B cell (primary cell): ENCODE results near the gene PRDM11. TPM values are rescaled to one million over a fixed set of nuclear protein-coding genes. Genes with fewer than 3 reads are reported as not detected.

ENCODE experiments used
- ATAC-seq: fragments of 200-7000 bp; cut with Tn5 transposase; one replicate; pipeline ENCODE4 v1.10.0; 2021; ENCODE audit warnings: low read depth, mild to moderate bottlenecking, moderate number of reproducible peaks, moderate library complexity
- CTCF ChIA-PET: fragments of 350-600 bp; sonication (Branson Sonifier 250); formaldehyde crosslinking; loops from one replicate; lab custom pipeline; 2021; ENCODE audit warnings: antibody characterized with exemption, inconsistent platforms; lab: Charles Lee
- POLR2A ChIA-PET: fragments of 350-600 bp; sonication (Branson Sonifier 250); formaldehyde crosslinking; loops from one replicate; lab custom pipeline; 2021; ENCODE audit warnings: antibody characterized with exemption; lab: Charles Lee
- DNase-seq: peaks from one replicate; pipeline ENCODE4 v3.0.0; 2013
- H2AFZ ChIP-seq: 2 replicates; pipeline ENCODE4 v1.6.1; 2012; ENCODE audit warnings: mild to moderate bottlenecking, low read depth, low read length; ENCODE audit not compliant: insufficient read depth, poor library complexity, severe bottlenecking
- H3K27ac ChIP-seq, 2 donors: 1 replicate in 1 of 2; 2 replicates in 1 of 2; pipeline ENCODE4 v1.5.1; 2012 to 2013; ENCODE audit warnings: low read length in 2 of 2, mild to moderate bottlenecking in 2 of 2, moderate library complexity in 1 of 2
- H3K27me3 ChIP-seq, 4 experiments: fragments of 200-600 bp in 1 of 4; sonication (generic) in 1 of 4; replicated peaks in 1 of 4; 1 replicate in 2 of 4; 2 replicates in 2 of 4; pipeline versions ENCODE4 v1.6.1 to v1.7.0; 2013 to 2016; ENCODE audit warnings: low read length in 3 of 4, mild to moderate bottlenecking in 2 of 4, mixed read lengths in 1 of 4, moderate library complexity in 1 of 4; ENCODE audit not compliant: insufficient read depth in 4 of 4, control insufficient read depth in 3 of 4; ENCODE audit errors: control extremely low read depth in 1 of 4
- H3K36me3 ChIP-seq, 2 experiments: replicated peaks in 1 of 2; 1 replicate in 1 of 2; 2 replicates in 1 of 2; pipeline versions ENCODE4 v1.6.1 to v1.7.1; 2013; ENCODE audit warnings: low read length in 1 of 2; ENCODE audit not compliant: insufficient read depth in 2 of 2, control insufficient read depth in 1 of 2; ENCODE audit errors: control extremely low read depth in 1 of 2, extremely low read depth in 1 of 2
- H3K4me1 ChIP-seq, 2 donors: fragments of 200-600 bp in 1 of 2; sonication (generic) in 1 of 2; 1 replicate in 1 of 2; 2 replicates in 1 of 2; pipeline versions ENCODE4 v1.5.1 to v1.6.1; 2013 to 2017; ENCODE audit warnings: low read length in 2 of 2; ENCODE audit not compliant: control insufficient read depth in 2 of 2, insufficient read depth in 2 of 2
- H3K4me2 ChIP-seq: replicated peaks from 2 replicates; pipeline ENCODE3; 2012; ENCODE audit warnings: mild to moderate bottlenecking, low read depth, low read length; ENCODE audit not compliant: poor library complexity, severe bottlenecking
- H3K4me3 ChIP-seq, 5 experiments: fragments of 200-600 bp in 1 of 5; sonication (generic) in 1 of 5; 1 replicate in 3 of 5; 2 replicates in 2 of 5; pipeline versions ENCODE4 v1.5.1 to v1.7.0; 2011 to 2016; ENCODE audit warnings: low read length in 4 of 5, mild to moderate bottlenecking in 4 of 5, low read depth in 2 of 5, control low read depth in 1 of 5, moderate library complexity in 1 of 5; ENCODE audit not compliant: insufficient read depth in 1 of 5; ENCODE audit errors: control extremely low read depth in 1 of 5, extremely low read depth in 1 of 5
- H3K79me2 ChIP-seq: fragments of 200-600 bp; sonication (generic); one replicate; pipeline ENCODE4 v1.6.0; 2016; ENCODE audit warnings: low read length; ENCODE audit not compliant: control insufficient read depth, insufficient read depth
- H3K9ac ChIP-seq: fragments of 200-600 bp; sonication (generic); 2 replicates; pipeline ENCODE4 v1.6.1; 2017; ENCODE audit warnings: mild to moderate bottlenecking, low read length, moderate library complexity
- H3K9me3 ChIP-seq, 3 donors: one replicate each; pipeline versions ENCODE4 v1.6.1 to v1.7.1; 2013; ENCODE audit warnings: low read length in 2 of 3; ENCODE audit not compliant: control insufficient read depth in 2 of 3, insufficient read depth in 1 of 3; ENCODE audit errors: control extremely low read depth in 1 of 3
- H4K20me1 ChIP-seq: 2 replicates; pipeline ENCODE4 v1.6.0; 2012; ENCODE audit warnings: mild to moderate bottlenecking, low read length; ENCODE audit not compliant: insufficient read depth, control insufficient read depth, poor library complexity, severe bottlenecking
- H3K27ac Mint-ChIP-seq: one replicate; pipeline ENCODE4 v1.8.0; 2021; ENCODE audit warnings: mixed read lengths
- H3K27me3 Mint-ChIP-seq: one replicate; pipeline ENCODE4 v1.8.0; 2021; ENCODE audit warnings: mixed read lengths
- H3K4me1 Mint-ChIP-seq: one replicate; pipeline ENCODE4 v1.8.0; 2021; ENCODE audit warnings: mixed read lengths
- H3K4me3 Mint-ChIP-seq: one replicate; pipeline ENCODE4 v1.8.0; 2021; ENCODE audit warnings: mixed read lengths
- H3K9me3 Mint-ChIP-seq: one replicate; pipeline ENCODE4 v1.8.0; 2022; ENCODE audit warnings: mixed read lengths; ENCODE audit not compliant: insufficient read depth
- EZH2 ChIP-seq: IDR thresholded peaks from 2 replicates; pipeline ENCODE4 v1.6.1; 2012; ENCODE audit warnings: borderline replicate concordance, low read depth, mild to moderate bottlenecking, moderate library complexity, low read length; ENCODE audit not compliant: insufficient read depth, poor library complexity, severe bottlenecking
- WGBS: methylation state at CpG from one replicate; pipeline ENCODE4 v1.1.5; 2013; ENCODE audit warnings: missing lambda C conversion rate; ENCODE audit not compliant: insufficient coverage; 5-methylcytosine and 5-hydroxymethylcytosine counted together
- intact Hi-C: fragments of 100-400 bp; cut with micrococcal nuclease; formaldehyde crosslinking; loops from one replicate; pipeline ENCODE4 v1.10.0; 2022
- polyA plus RNA-seq: library from polyadenylated mRNA; depleted of rRNA; stranded (reverse); fragments of >200 nt; gene quantifications from 2 replicates; pipeline ENCODE4 v1.2.3, GENCODE V29; 2012
- total RNA-seq, 2 donors: library from RNA; stranded (reverse); fragments of 120-200 nt in 1 of 2; gene quantifications; 1 replicate in 1 of 2; 2 replicates in 1 of 2; pipeline versions ENCODE4 v1.2.3 to v1.2.4, GENCODE V29; 2013 to 2022
- TF ChIP-seq, protein P1 (sequence below): fragments of 200-600 bp; IDR thresholded peaks from one replicate; pipeline ENCODE4 v1.8.0; 2022; ENCODE audit warnings: antibody characterized with exemption, mild to moderate bottlenecking

The PRDM11 gene
- total and polyA plus RNA-seq, 2 donors (not counting 1 experiment from before 2014, with no cell fraction given) = 9.5 to 26.2 TPM

GRCh38 chr11:45106440-45106839 lies 40.0 kb upstream of the PRDM11 start:
- ChIA-PET POLR2A (interaction anchor here (2.6 kb wide), 1 partner anchor 178 kb away, joined by 18 read pairs; no protein-coding TSS in a partner anchor), CTCF (interaction anchor here (0.8 to 30.6 kb wide), 13 partner anchors 9 to 249 kb away, joined by 3 to 1701 read pairs (median 6); no protein-coding TSS in a partner anchor)
- H3K27ac Mint-ChIP-seq = no peak overlapping the region
- no peak overlapping the region for H3K4me3 Mint-ChIP-seq
- Histone ChIP-seq H3K4me1 (peaks cover 13 to 21% of the 10 kb centered on the region in 2 donors), H2AFZ (no peak overlapping the region), H3K9ac (no peak overlapping the region), H3K79me2 (no peaks in the 10 kb centered on the region), H3K36me3 (no peaks in the 10 kb centered on the region), H3K4me2 (no peak overlapping the region), H3K9me3 (no peaks in the 10 kb centered on the region), H3K27ac (no peak overlapping the region), H4K20me1 (no peaks in the 10 kb centered on the region), H3K4me3 (no peak overlapping the region), H3K27me3 (peaks cover 0 to 13% (median 3%) of the 10 kb centered on the region in 4 experiments)
- peaks cover 23% of the 10 kb centered on the region for H3K27me3 Mint-ChIP-seq
- TF ChIP-seq, protein P1, sequence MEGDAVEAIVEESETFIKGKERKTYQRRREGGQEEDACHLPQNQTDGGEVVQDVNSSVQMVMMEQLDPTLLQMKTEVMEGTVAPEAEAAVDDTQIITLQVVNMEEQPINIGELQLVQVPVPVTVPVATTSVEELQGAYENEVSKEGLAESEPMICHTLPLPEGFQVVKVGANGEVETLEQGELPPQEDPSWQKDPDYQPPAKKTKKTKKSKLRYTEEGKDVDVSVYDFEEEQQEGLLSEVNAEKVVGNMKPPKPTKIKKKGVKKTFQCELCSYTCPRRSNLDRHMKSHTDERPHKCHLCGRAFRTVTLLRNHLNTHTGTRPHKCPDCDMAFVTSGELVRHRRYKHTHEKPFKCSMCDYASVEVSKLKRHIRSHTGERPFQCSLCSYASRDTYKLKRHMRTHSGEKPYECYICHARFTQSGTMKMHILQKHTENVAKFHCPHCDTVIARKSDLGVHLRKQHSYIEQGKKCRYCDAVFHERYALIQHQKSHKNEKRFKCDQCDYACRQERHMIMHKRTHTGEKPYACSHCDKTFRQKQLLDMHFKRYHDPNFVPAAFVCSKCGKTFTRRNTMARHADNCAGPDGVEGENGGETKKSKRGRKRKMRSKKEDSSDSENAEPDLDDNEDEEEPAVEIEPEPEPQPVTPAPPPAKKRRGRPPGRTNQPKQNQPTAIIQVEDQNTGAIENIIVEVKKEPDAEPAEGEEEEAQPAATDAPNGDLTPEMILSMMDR = no peak
- TF ChIP-seq EZH2 = no peak
- no peaks in the 10 kb centered on the region for H3K9me3 Mint-ChIP-seq
- intact Hi-C loops = loop anchor here (10.0 kb wide), 1 partner anchor 822 kb away; no protein-coding TSS in a partner anchor
- H3K4me1 Mint-ChIP-seq = peaks cover 14% of the 10 kb centered on the region
- WGBS = 82% methylated on average over 6 of the region's 9 CpGs
- ATAC-seq = no peak
- no peak for DNase-seq

- CTCF ChIA-PET = interaction anchor here (1.1 to 30.6 kb wide), 9 partner anchors 10 to 248 kb away, joined by 3 to 1701 read pairs (median 36); no protein-coding TSS in a partner anchor
- DNase-seq = peak; percentile 5
Observed at GRCh38 chr11:45107029-45107428, 39.4 kb upstream of the PRDM11 start.

More at GRCh38 chr11:45107029-45107428, 39.4 kb upstream of the PRDM11 start:
- Histone ChIP-seq H3K36me3 (no peaks in the 10 kb centered on the region), H3K4me3 (no peak overlapping the region), H3K4me1 (peaks cover 13 to 21% of the 10 kb centered on the region in 2 donors), H3K9ac (no peak overlapping the region), H3K27me3 (peaks cover 0 to 13% (median 4%) of the 10 kb centered on the region in 4 experiments), H4K20me1 (no peaks in the 10 kb centered on the region), H3K4me2 (no peak overlapping the region), H3K27ac (no peak overlapping the region), H2AFZ (no peak overlapping the region), H3K79me2 (no peaks in the 10 kb centered on the region), H3K9me3 (no peaks in the 10 kb centered on the region)
- Mint-ChIP-seq H3K4me1 (peaks cover 14% of the 10 kb centered on the region), H3K27ac (no peak overlapping the region), H3K9me3 (no peaks in the 10 kb centered on the region), H3K4me3 (no peak overlapping the region), H3K27me3 (peaks cover 26% of the 10 kb centered on the region)
- intact Hi-C loops = loop anchor here (10.0 kb wide), 1 partner anchor 822 kb away; no protein-coding TSS in a partner anchor
- 79% methylated on average over 3 of the region's 5 CpGs for WGBS
- no peak for ATAC-seq
- TF ChIP-seq EZH2 = no peak
- TF ChIP-seq, protein P1 = no peak
- POLR2A ChIA-PET = no interaction called here
